Measurements from ENCODE around the gene P4HB. TPM values are rescaled to one million over a fixed set of nuclear protein-coding genes. Genes with fewer than 3 reads are reported as not detected.
A peak's percentile ranks its signal among the peaks of the same experiment; 100 is the strongest.

Gene P4HB
- total and polyA plus RNA-seq, 2 of the 4 experiments (the other 2 are of a cell fraction), result 599 to 932 TPM

- peak overlapping the region; percentile 23 for H2AK9ac ChIP-seq (replicated peaks; ENCODE audit: low read depth, low read length, poor library complexity)
- no peak overlapping the region for H3K56ac ChIP-seq (ENCODE audit: extremely low read depth, insufficient read depth, low read length)
- H3K27ac ChIP-seq (ENCODE audit: insufficient read depth, low read length), result no peak overlapping the region
- no peak overlapping the region for H2BK120ac ChIP-seq (ENCODE audit: low read depth, low read length)
- ATAC-seq (ENCODE audit: low read depth) (no peak), DNase-seq (no peak)
- intact Hi-C loops (cut with micrococcal nuclease) (no loop called here), in situ Hi-C loops (cut with MboI; ENCODE audit: low sequenced_read_pairs) (no loop called here), dilution Hi-C loops (cut with HindIII; ENCODE audit: low sequenced_read_pairs, unreplicated experiment) (no loop called here)
- peaks cover 50% of the 10 kb centered on the region for H4K20me1 ChIP-seq (ENCODE audit: insufficient read depth, low read length)
- no peak overlapping the region for H2BK5ac ChIP-seq (ENCODE audit: low read depth, low read length, poor library complexity, severe bottlenecking)
- no peak overlapping the region for H4K8ac ChIP-seq (ENCODE audit: low read depth in 2 of 2, low read length in 2 of 2)
- no peak overlapping the region for H2AFZ ChIP-seq (replicated peaks; ENCODE audit: low read length, poor library complexity)
- no peak overlapping the region for H3K4ac ChIP-seq (ENCODE audit: low read depth, low read length)
- no peak overlapping the region for H3K18ac ChIP-seq (ENCODE audit: low read depth, low read length)
- no peaks in the 10 kb centered on the region for H3K9me1 ChIP-seq (ENCODE audit: insufficient read depth, low read length)
- no peak overlapping the region for H3K14ac ChIP-seq (replicated peaks; ENCODE audit: low read depth, low read length)
- H4K5ac ChIP-seq (ENCODE audit: low read depth, low read length), result no peak overlapping the region
- TF ChIP-seq SMC3 (IDR thresholded peaks at IDR 0.05; ENCODE audit: low read depth, low read length) (no peak), POLR2A (IDR thresholded peaks at IDR 0.05; ENCODE audit: low read depth, low read length) (peak; percentile 31; the same call in 1 of the 2 replicates), CHD1 (IDR thresholded peaks at IDR 0.05; ENCODE audit: low read depth, low read length) (no peak), RAD21 (IDR thresholded peaks at IDR 0.05; ENCODE audit: low read length) (no peak)
- 98% methylated on average over 23 of the region's 38 CpGs; no CpG with 5 or more reads in 1 of the 2 experiments for WGBS, 2 experiments (ENCODE audit: extremely low coverage in 2 of 2, insufficient read length in 1 of 2)
- H2BK20ac ChIP-seq (ENCODE audit: low read depth, low read length), result no peak overlapping the region
- H3K23ac ChIP-seq (ENCODE audit: low read depth, low read length), result no peak overlapping the region
- BruUV-seq (replicated peaks), result TSS peak; percentile 24
- CTCF ChIA-PET, result no interaction called here
- no peak overlapping the region for H2AK5ac ChIP-seq (ENCODE audit: low read depth, low read length)
- no peak overlapping the region for H3K4me3 ChIP-seq (ENCODE audit: insufficient read depth, low read depth, low read length)
- POLR2A ChIA-PET (ENCODE audit: unreplicated experiment), result interaction anchor here (1.0 kb wide), 1 partner anchor 9 kb away, joined by 3 read pairs; no protein-coding TSS in a partner anchor
- no peak overlapping the region for H3K4me2 ChIP-seq (ENCODE audit: low read depth, low read length)
- no peak overlapping the region for H3K9ac ChIP-seq (ENCODE audit: low read depth, low read length)
- H2BK15ac ChIP-seq (ENCODE audit: low read depth, low read length), result no peak overlapping the region
- no peak overlapping the region for H4K91ac ChIP-seq (ENCODE audit: insufficient read depth, low read depth, low read length)
- peaks cover 6 to 43% of the 10 kb centered on the region in 2 experiments for H3K79me1 ChIP-seq (ENCODE audit: low read depth in 1 of 2, low read length in 2 of 2)
- H3K4me1 ChIP-seq (ENCODE audit: control insufficient read depth, insufficient read depth, low read length), result no peaks in the 10 kb centered on the region
- H3K36me3 ChIP-seq (ENCODE audit: control insufficient read depth, insufficient read depth, low read length), result peaks cover 65% of the 10 kb centered on the region
- H3K9me3 ChIP-seq (ENCODE audit: control insufficient read depth, insufficient read depth, low read length), result no peaks in the 10 kb centered on the region
- H3K27me3 ChIP-seq (ENCODE audit: control insufficient read depth, insufficient read depth, low read length), result no peaks in the 10 kb centered on the region
Measured at GRCh38 chr17:81845881-81846742, 14.2 kb downstream of the P4HB start.
